ENCODE data around the gene ATP5F1B. TPM values are rescaled to one million over a fixed set of nuclear protein-coding genes. Genes with fewer than 3 reads are reported as not detected.

ATP5F1B gene
- total RNA-seq (2021; ENCODE audit: unreplicated experiment) = 1,051 TPM
- polyA plus RNA-seq (2012) = 997 and 1,023 TPM in 2 replicates
- percentile 98 among the genes with signal in this experiment for Bru-seq, nascent RNA
- BruChase-seq, experiment 1, labeled RNA remaining after a 6-hour chase = percentile 100 among the genes with signal in this experiment
- percentile 99 among the genes with signal in this experiment for BruChase-seq, experiment 2, labeled RNA remaining after a 2-hour chase
- long read RNA-seq, transcript ATP5F1B-208 (2 exons, 457 nt) = minor isoform, 29 of 1,087 reads
- long read RNA-seq, transcript ATP5F1B-201 (10 exons, 1,839 nt) = major isoform, 632 of 1,087 reads
- long read RNA-seq, partial matches to known transcripts = 78 of 1,087 reads
- long read RNA-seq, other reads (novel, unspliced or antisense) = 348 of 1,087 reads

GRCh38 chr12:56645717-56646446 is at the start of gene ATP5F1B:
ATP5F1B (minus strand) TSS chr12:56645984; CDS start chr12:56645963, 21 bp downstream.
- Histone ChIP-seq H3K9ac (ENCODE audit: low read length) (peak within 1 kb of the TSS; percentile 96), H3K9me2 (ENCODE audit: insufficient read depth) (no peaks in the 10 kb centered on the region), H3K4me1 (ENCODE audit: control insufficient read depth in 1 of 2, insufficient read depth in 2 of 2, low read length in 2 of 2) (peaks cover 2 to 19% of the 10 kb centered on the region in 2 experiments; a peak in 3 of 4 replicates), H3K27me3 (ENCODE audit: insufficient read depth, low read length) (no peaks in the 10 kb centered on the region), H3K4me2 (ENCODE audit: low read length) (peak within 1 kb of the TSS; percentile 82), H3K9me3 (ENCODE audit: control insufficient read depth in 1 of 2, insufficient read depth in 1 of 2, low read depth in 1 of 2, low read length in 2 of 2) (no peaks in the 10 kb centered on the region), H3K36me3 (ENCODE audit: control insufficient read depth in 1 of 2, insufficient read depth in 2 of 2, low read length in 2 of 2) (peaks cover 33 to 34% of the 10 kb centered on the region in 2 experiments), H4K20me1 (ENCODE audit: insufficient read depth) (peaks cover 21% of the 10 kb centered on the region; the same call in 1 of the 2 replicates), H3K79me2 (ENCODE audit: insufficient read depth, low read length) (peaks cover 49% of the 10 kb centered on the region), H3K27ac (ENCODE audit: low read depth, low read length) (peak within 1 kb of the TSS; percentile 78), H2AFZ (ENCODE audit: low read depth, low read length, poor library complexity, severe bottlenecking) (peak within 1 kb of the TSS; percentile 37), H3K4me3 (replicated peaks in 1 of 2; ENCODE audit: low read depth in 1 of 2, low read length in 2 of 2) (peak within 1 kb of the TSS; percentile 99 to 100)
- peak; percentile 98 for TF ChIP-seq POLR2A (IDR thresholded peaks at IDR 0.05; ENCODE audit: borderline replicate concordance, extremely low read depth, insufficient read depth, insufficient read length)
- TF ChIP-seq EZH2phosphoT487 (IDR thresholded peaks at IDR 0.05; ENCODE audit: borderline replicate concordance) = no peak
- TF ChIP-seq JUND (IDR thresholded peaks at IDR 0.05) = no peak
- peak; percentile 64 for TF ChIP-seq ZBTB33 (IDR thresholded peaks at IDR 0.05; ENCODE audit: extremely low read depth, insufficient replicate concordance, low read length)
- 0 out of 2 replicates have a peak, but pooled peaks have one; percentile 40 for TF ChIP-seq CBX3 (IDR thresholded peaks at IDR 0.05; ENCODE audit: low read depth)
- peak; percentile 99 for TF ChIP-seq POLR2AphosphoS5 (IDR thresholded peaks at IDR 0.05; ENCODE audit: low read depth, low read length)
- TF ChIP-seq ZFX (IDR thresholded peaks at IDR 0.05) = peak; percentile 93
- peak; percentile 78 for TF ChIP-seq YY1 (IDR thresholded peaks at IDR 0.05; ENCODE audit: extremely low read depth, insufficient replicate concordance, low read depth, low read length)
- TF ChIP-seq ELF1 (IDR thresholded peaks at IDR 0.05; ENCODE audit: borderline replicate concordance, low read depth) = no peak; the same call in 1 of the 2 replicates
- no peak for TF ChIP-seq CTCF (IDR thresholded peaks at IDR 0.05 in 2 of 3, conservative IDR thresholded peaks at IDR 0.05 in 1 of 3; ENCODE audit: borderline replicate concordance in 1 of 3, insufficient read depth in 1 of 3, low read depth in 2 of 3, low read length in 2 of 3)
- TF ChIP-seq SIN3A (IDR thresholded peaks at IDR 0.05; ENCODE audit: low read depth) = peak; percentile 91
- TF ChIP-seq SP1 (IDR thresholded peaks at IDR 0.05; ENCODE audit: low read depth) = peak; percentile 100
- TF ChIP-seq MAX (IDR thresholded peaks at IDR 0.05) = peak; percentile 91
- ChIA-PET CTCF (interaction anchor here (3.2 kb wide), 1 partner anchor 9 kb away, joined by 19 read pairs; no protein-coding TSS in a partner anchor), POLR2A (interaction anchor here (0.5 to 3.3 kb wide), 2 partner anchors 10 to 457 kb away, joined by 5 to 23 read pairs; no protein-coding TSS in a partner anchor), RAD21 (ENCODE audit: low non-redundant PET in 1 of 2, low total read pairs in 2 of 2, uncharacterized antibody in 2 of 2, unreplicated experiment in 2 of 2) (interaction anchor here in 1 of 2 experiments (0.8 kb wide), 1 partner anchor 9 kb away, joined by 4 read pairs; no protein-coding TSS in a partner anchor)
- DNase-seq (ENCODE audit: low read depth, low spot score) (peak; percentile 100), ATAC-seq (peak; percentile 98)
- no TSS peak for BruUV-seq (replicated peaks)
- intact Hi-C loops (cut with micrococcal nuclease) = loop anchor here (2.0 kb wide), 1 partner anchor 43 kb away; the partner anchor contains the start of gene PTGES3

All from HCT116 (cell line).